ENCODE measurements around the gene CNPY2.
"Not testable (repeated sequence)": the region's sequence is repeated elsewhere in the genome, so short reads cannot be mapped to it uniquely, and the experiment has no call there.

The CNPY2 gene

GRCh38 chr12:56333679-56334489, 18.1 kb upstream of the CNPY2 start, which contains the start of gene PAN2:
Gene PAN2 (minus strand): TSS chr12:56334000. CDS start chr12:56333094, 906 bp downstream.
- DNase-seq, result peak; percentile 98

- no peak for DNase-seq
Observed at GRCh38 chr12:56333197-56333678, 17.4 kb upstream of the CNPY2 start.

GRCh38 chr12:56332512-56333196, 16.9 kb upstream of the CNPY2 start:
- DNase-seq, result no peak

- no peak for DNase-seq
Observed at GRCh38 chr12:56330936-56331490, 15.2 kb upstream of the CNPY2 start.

GRCh38 chr12:56326533-56326932, 10.7 kb upstream of the CNPY2 start:
- DNase-seq, result no peak

- no peak for DNase-seq
Observed at GRCh38 chr12:56326126-56326525, 10.3 kb upstream of the CNPY2 start.

GRCh38 chr12:56324206-56324605, 8.4 kb upstream of the CNPY2 start:
- no peak for DNase-seq

- DNase-seq, result not testable (repeated sequence)
Observed at GRCh38 chr12:56321610-56322009, 5.8 kb upstream of the CNPY2 start.

- DNase-seq, result no peak
Observed at GRCh38 chr12:56321027-56321426, 5.2 kb upstream of the CNPY2 start.

- DNase-seq, result no peak
Observed at GRCh38 chr12:56317675-56318074, 1.9 kb upstream of the CNPY2 start.

GRCh38 chr12:56315249-56315621, 553 bp downstream of the CNPY2 start:
- no peak for DNase-seq

GRCh38 chr12:56311003-56311402, 4.8 kb downstream of the CNPY2 start:
- DNase-seq, result no peak

GRCh38 chr12:56308714-56309113, 7.1 kb downstream of the CNPY2 start:
- DNase-seq, result no peak

- no peak for DNase-seq
Observed at GRCh38 chr12:56307221-56307965, 8.4 kb downstream of the CNPY2 start.

GRCh38 chr12:56304872-56305590, 10.8 kb downstream of the CNPY2 start:
- no peak for DNase-seq

GRCh38 chr12:56304276-56304675, 11.5 kb downstream of the CNPY2 start:
- DNase-seq, result no peak

GRCh38 chr12:56300644-56301464, 14.9 kb downstream of the CNPY2 start:
- no peak for DNase-seq

- peak; percentile 97 for DNase-seq
Observed at GRCh38 chr12:56299853-56300643, 15.7 kb downstream of the CNPY2 start, which contains the start of gene CS. Gene CS (minus strand): TSS chr12:56300330. CDS start chr12:56300201, 129 bp downstream.

GRCh38 chr12:56299308-56299852, 16.4 kb downstream of the CNPY2 start:
- DNase-seq, result peak; percentile 28

GRCh38 chr12:56298828-56299227, 17.0 kb downstream of the CNPY2 start:
- no peak for DNase-seq
